ENCODE data around the gene GOPC.

Gene GOPC

GRCh38 chr6:117513778-117514365, 88.4 kb downstream of the GOPC start:
- DNase-seq: no peak

- DNase-seq: no peak
Observed at GRCh38 chr6:117512987-117513573, 89.2 kb downstream of the GOPC start.

GRCh38 chr6:117512056-117512828, 90.1 kb downstream of the GOPC start:
- DNase-seq: no peak

All from NCI-H1105 treated with DMSO at 0.1 percent for 48 hours (cell line).